ENCODE results near the gene C6orf163. TPM values are rescaled to one million over a fixed set of nuclear protein-coding genes. Genes with fewer than 3 reads are reported as not detected.

C6orf163 gene
- total RNA-seq, 1 donor from 2014 or later: 4.3 TPM

Other genes starting within 250 kb of the C6orf163 start
- 8.2 TPM for gene CGA, start 249.7 kb upstream of the C6orf163 start, total RNA-seq (ENCODE audit: insufficient read depth, low replicate concordance)
- 62.8 TPM for gene ZNF292, start 189.2 kb upstream of the C6orf163 start, total RNA-seq (ENCODE audit: insufficient read depth, low replicate concordance)
- 17.3 TPM for gene SMIM8, start 22.2 kb upstream of the C6orf163 start, total RNA-seq (ENCODE audit: insufficient read depth, low replicate concordance)
- gene GJB7, start 15.5 kb upstream of the C6orf163 start, total RNA-seq (ENCODE audit: insufficient read depth, low replicate concordance): 4.8 TPM
- gene CFAP206, start 63.2 kb downstream of the C6orf163 start, total RNA-seq (ENCODE audit: insufficient read depth, low replicate concordance): 5.1 TPM
- gene SLC35A1, start 128.2 kb downstream of the C6orf163 start, total RNA-seq (ENCODE audit: insufficient read depth, low replicate concordance): 11.3 TPM
- 59.0 TPM for gene RARS2, start 245.2 kb downstream of the C6orf163 start, total RNA-seq (ENCODE audit: insufficient read depth, low replicate concordance)
- 50.3 TPM for gene ORC3, start 245.3 kb downstream of the C6orf163 start, total RNA-seq (ENCODE audit: insufficient read depth, low replicate concordance)

Data from umbilical cord (tissue), 1 donor.